GM18498 (cell line): ENCODE data around the gene PIGBOS1.
"Not testable (repeated sequence)": the region's sequence is repeated elsewhere in the genome, so short reads cannot be mapped to it uniquely, and the experiment has no call there.

Source experiments
- ATAC-seq: cut with Tn5 transposase; IDR thresholded peaks from one replicate; pipeline ENCODE4 v1.9.1; 2021; ENCODE audit warnings: mild to moderate bottlenecking, moderate library complexity; ENCODE audit not compliant: unreplicated experiment

PIGBOS1 gene, protein sequence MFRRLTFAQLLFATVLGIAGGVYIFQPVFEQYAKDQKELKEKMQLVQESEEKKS

GRCh38 chr15:55318588-55319494, at the start of gene PIGBOS1, which contains the start of gene PIGB:
PIGBOS1 (minus strand) TSS chr15:55319123; CDS start chr15:55317792, 1,331 bp downstream.
PIGB (plus strand) TSS chr15:55319222; CDS start chr15:55319251, 29 bp downstream.
- ATAC-seq: peak; percentile 87

DNA sequence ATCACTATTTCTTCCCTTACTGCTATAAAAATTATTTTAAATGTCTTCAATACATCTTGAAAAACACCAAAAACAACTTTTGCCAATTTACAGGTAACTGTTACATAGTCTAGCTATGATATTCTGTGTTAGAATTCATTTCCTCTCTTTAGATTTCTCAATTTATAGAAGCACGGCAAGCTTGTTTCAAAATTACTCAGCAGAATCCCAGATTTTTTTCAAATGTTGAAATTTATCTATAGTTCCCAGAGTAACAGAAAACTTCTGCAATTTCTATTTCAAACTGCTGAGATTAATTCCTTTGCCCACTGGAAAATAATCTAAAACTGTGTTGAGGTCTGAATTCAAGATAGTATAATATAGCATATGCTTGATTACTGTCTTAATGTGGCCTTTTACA, 48.1 kb upstream of the PIGBOS1 start:
- no peak for ATAC-seq

DNA sequence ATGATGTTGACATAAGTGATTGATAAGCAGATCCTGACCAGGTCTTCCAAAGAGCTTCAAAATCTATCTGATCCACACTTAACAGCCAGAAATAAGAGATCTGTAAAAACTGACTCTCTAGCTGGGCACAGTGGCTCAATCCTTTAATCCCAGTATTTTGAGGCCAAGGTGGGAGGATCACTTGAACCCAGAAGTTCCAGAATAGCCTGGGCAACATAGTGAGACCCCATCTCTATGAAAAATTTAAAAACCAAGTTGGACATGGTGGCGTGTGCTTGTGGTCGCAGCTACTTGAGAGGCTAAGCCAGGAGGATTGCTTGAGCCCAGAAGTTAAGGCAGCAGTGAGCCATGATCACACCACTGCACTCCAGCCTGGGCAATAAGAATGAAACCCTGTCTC, 43.7 kb upstream of the PIGBOS1 start:
- ATAC-seq: no peak

DNA sequence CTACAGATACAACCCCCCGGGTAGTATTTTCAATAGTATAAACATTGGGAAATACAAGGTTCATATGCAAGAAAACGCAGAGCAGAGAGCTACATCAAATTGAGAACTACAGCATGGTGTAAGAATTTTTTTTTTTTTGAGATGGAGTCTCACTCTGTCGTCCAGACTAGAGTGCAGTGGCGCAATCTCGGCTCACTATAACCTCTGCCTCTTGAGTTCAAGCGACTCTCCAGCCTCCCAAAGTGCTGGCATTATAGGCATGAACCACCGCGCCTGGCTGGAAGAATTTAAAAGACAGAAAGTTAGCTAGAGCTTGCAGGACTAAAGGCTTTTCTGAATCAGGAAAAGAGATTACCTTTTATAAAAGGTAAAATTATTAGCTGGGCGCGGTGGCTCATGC, 42.1 kb upstream of the PIGBOS1 start:
- no peak for ATAC-seq

DNA sequence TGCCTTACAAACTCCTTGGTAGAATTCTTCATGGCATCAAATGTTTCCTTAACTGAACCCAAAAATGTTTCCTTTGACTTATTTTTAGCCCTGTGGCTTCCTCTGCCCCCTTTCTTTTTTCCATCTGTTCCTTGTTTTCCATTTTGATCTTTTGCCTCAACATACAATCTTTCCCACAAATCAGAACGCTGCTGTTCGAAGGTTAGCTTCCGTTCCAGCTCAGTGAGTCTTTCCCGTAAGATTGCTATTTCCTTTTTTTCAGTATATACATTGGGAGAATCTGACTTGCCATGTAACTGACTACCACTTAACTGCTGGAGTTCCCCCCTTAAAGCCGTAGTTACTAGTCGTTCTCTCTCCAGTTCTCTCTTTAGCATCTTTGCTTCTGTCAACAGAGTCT, 41.3 kb upstream of the PIGBOS1 start:
- no peak for ATAC-seq

- ATAC-seq: no peak
Measured at GRCh38 chr15:55358471-55358870, 39.5 kb upstream of the PIGBOS1 start.

DNA sequence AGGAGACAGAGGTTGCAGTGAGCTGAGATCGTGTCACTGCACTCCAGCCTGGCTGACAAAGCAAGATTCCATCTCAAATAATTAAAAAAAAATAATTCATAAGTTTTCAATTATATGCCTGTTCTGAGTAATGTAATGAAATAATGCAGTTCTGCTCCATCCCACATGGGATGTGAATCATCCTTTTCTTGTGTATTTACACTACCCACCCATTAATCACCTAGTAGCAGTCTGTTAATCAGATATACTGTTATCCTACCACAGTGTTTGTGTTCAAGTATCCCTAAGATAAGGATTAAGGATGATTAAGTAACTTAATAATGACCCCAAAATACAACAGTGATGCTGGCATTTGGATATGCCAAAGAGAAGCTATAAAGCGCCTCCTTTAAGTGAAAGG, 38.9 kb upstream of the PIGBOS1 start:
- no peak for ATAC-seq

DNA sequence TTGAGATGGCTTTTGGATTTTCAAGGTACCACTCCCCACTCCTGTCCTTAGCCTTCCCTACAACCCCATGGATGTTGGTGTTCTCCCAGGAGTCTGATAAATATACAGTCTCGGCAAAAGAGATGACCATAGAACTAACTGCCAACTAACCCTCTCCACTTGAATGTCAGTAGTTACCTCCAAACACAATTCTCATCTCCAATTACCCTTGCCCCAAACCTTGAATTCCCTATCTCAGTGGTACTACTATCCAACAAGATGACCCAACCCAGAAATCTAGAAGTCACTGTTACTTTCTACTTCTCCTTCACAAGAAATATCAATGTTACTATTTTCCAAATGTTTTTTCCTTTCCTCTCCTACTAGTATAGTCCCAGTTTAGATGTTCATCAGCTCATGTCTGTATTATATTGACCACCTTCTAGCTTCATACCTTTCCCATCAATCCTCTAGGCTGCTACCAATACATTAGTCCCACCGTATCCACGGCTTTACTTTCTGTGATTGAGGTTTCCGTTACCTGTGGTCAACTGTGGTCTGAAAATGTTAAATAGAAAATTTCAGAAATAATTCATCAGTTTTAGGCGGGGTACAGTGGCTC, 38.2 kb upstream of the PIGBOS1 start:
- ATAC-seq: no peak

DNA sequence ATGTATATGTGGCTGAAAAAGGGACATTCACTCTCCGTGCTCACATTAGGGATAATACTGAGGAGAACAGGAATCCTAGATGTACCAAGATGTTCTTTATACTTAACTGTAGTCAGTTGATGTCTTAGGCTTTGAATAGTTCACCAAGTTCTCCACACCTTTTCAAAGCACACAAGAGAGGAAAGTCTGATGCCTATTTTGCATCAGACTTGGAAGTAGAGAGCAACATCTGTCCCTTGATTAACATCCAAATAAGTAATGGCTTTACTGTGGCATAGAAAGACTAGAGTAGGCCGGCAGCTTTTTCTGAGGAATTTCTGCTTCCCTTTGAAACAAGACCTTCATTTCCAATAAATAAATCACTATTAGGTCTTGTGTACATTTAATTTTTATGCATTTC, 34.1 kb upstream of the PIGBOS1 start:
- no peak for ATAC-seq

- ATAC-seq: no peak
Measured at GRCh38 chr15:55349282-55349681, 30.4 kb upstream of the PIGBOS1 start.

- ATAC-seq: no peak
Measured at GRCh38 chr15:55348281-55348778, 29.4 kb upstream of the PIGBOS1 start.

- no peak for ATAC-seq
Measured at GRCh38 chr15:55344206-55344605, 25.3 kb upstream of the PIGBOS1 start.

DNA sequence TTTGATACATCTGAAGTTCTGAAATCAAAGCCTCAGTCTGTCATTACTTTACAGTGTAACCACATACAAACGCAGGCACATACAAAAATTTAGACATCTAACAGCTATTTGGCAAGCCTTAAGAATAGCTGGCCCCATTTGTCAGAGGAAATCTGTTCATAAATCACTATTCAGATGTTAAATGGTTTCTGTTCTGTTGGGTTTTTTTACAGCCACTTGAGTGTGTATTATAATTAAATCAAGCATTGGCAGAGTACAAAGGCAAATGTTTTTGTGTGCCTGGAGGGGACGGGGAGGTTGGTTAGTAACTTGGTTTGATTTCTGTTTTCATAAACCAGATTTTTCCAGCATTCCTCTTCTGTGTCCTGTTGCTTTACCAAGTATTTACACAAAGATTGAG, 24.2 kb upstream of the PIGBOS1 start:
- ATAC-seq: no peak

DNA sequence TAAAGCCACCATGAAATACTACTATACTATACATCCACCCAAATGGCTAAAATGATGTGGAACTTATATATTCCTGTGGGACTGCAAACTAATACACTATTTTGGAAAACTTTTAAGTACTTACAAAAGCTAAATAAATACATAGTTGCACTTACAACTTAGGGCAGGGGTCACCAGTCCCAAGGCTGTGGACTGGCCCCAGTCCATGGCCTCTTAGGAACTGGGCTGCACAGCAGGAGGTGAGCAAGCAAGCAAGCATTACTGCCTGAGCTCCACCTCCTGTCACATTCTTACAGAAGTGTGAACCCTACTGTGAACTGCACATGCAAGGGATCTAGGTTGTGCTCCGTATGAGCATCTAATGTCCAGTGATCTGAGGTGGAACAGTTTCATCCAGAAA, 18.2 kb upstream of the PIGBOS1 start:
- no peak for ATAC-seq

DNA sequence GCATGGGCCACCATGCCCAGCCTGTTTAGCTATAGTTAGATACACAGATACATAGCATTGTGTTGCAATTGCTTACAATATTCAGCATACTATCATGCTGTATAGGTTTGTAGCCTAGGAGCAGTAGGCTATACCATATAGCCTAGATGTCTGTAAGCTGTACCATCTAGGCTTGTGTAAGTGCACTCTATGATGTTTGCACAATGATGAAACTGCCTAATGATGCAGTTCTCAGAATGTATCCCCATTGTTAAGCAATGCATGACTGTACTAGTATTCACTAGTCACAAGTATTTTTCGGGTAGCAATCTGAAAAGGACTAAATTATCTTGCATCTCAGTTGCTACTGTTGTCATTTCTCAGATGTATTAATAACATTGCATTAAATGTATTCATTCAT, 16.1 kb upstream of the PIGBOS1 start:
- no peak for ATAC-seq

DNA sequence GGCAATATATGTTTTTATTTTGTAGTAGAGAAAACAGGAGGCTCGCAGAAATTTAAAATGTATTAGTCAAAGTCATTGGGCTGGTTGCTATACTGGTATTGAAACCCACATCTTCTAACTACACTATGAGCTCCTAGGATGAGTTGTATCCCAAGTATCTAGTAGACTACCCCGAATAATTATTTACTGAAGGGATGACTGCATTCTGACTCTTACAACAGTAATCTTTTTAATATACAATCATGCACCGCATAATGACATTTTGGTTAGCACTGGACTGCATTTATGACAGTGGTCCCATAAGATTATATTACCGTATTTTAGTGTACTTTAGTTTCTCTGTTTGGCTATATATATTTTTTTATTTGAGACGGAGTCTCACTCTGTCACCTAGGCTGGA, 15.4 kb upstream of the PIGBOS1 start:
- ATAC-seq: no peak

DNA sequence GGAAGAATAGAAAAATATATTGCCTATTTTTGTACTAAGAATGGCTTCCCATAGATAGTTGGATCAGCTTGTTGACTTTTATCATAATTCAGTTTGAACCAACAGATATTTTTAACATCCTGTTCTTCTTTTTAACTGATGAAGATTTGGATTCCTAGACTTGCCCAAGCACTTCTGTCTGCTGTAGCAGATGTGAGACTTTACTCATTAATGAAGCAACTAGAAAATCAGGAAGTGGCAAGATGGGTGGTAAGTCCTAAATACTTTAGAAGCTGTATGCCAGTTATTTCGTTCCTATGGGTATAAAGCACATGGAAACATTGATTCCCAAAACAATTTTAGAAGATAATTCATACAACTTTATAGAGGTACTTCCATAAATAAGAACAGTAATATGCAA, 8.5 kb upstream of the PIGBOS1 start:
- no peak for ATAC-seq

DNA sequence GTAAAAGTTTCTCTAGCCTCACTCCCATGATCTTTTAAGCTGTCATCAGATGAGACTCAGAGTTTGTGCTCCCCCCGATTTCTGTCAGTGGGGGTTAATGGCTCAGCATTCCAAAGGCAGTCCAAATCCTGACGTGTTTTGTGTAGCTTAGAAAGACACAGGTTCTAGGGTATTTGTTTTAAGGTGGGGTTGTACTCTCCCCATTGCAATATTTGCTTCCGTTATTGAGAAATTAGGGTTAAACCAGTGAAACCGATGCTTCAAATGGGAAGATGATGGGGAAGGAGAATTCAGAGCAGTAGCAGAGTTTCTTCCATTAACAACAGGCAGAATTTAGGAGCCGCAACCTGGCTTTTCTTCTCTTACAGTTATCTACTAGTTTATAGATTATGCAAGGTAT, 3.5 kb upstream of the PIGBOS1 start:
- no peak for ATAC-seq

GRCh38 chr15:55320963-55321362, 2.0 kb upstream of the PIGBOS1 start:
- no peak for ATAC-seq

DNA sequence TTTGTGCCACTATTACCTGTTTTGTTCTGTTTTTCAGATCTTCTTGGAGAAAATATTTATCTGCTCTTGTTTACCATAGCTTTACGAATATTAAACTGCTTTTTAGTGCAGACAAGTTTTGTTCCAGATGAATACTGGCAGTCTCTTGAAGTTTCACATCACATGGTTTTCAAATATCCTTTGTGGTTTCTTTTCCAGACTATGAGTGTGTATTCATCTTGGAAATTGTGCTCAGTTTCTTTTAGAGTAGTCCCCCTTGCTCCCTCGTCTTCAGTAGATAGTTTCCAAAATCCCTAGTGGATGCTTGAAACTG, 1.3 kb upstream of the PIGBOS1 start:
- no peak for ATAC-seq

- peak; percentile 34 for ATAC-seq
Measured at GRCh38 chr15:55319537-55320237, 764 bp upstream of the PIGBOS1 start.

GRCh38 chr15:55302801-55303200, 16.1 kb downstream of the PIGBOS1 start:
- not testable (repeated sequence) for ATAC-seq
